Measurements from ENCODE around the gene OR52J3. TPM values are rescaled to one million over a fixed set of nuclear protein-coding genes. Genes with fewer than 3 reads are reported as not detected.

Gene OR52J3
- total RNA-seq, 1 experiment from 2014 or later, result not detected

DNA sequence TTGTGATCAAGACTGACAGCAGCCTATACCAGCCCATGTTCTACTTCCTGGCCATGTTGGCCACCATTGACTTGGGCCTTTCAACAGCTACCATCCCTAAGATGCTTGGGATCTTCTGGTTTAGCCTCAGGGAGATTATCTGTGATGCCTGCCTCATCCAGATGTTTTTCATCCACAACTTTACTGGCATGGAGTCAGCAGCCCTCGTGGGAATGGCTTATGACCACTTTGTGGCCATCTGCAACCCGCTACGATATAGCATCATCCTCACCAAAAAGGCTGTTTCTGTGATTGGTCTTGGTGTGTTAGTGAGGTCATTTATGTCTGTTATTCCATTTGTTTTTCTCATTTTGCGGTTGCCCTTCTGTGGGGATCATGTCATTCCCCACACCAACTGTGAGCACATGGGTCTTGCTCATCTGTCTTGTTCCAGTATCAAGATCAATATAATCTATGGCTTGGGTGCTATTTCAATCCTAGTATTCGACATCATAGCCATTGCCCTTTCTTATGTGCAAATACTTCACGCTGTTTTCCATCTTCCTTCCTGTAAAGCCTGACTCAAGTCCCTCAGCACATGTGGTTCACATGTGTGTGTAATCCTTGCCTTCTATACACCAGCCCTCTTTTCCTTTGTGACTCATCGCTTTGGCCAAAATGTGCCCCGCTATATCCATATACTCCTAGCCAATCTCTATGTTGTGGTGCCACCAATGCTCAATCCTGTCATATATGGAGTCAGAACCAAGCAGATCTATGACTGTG is 46.7 kb downstream of the OR52J3 start:
- no peaks in the 10 kb centered on the region for H3K4me1 ChIP-seq (ENCODE audit: insufficient read depth, low read length, poor library complexity, severe bottlenecking)
- no peaks in the 10 kb centered on the region for H3K36me3 ChIP-seq (ENCODE audit: insufficient read depth, low read length, poor library complexity, severe bottlenecking)
- intact Hi-C loops (cut with micrococcal nuclease; ENCODE audit: unreplicated experiment), result no loop called here
- no peaks in the 10 kb centered on the region for H3K27me3 ChIP-seq (replicated peaks; ENCODE audit: insufficient read depth, low read depth, low read length, poor library complexity)
- no TSS peak for BruUV-seq (replicated peaks)
- no peak for TF ChIP-seq EZH2 (IDR thresholded peaks at IDR 0.05; ENCODE audit: borderline replicate concordance, low read depth, low read length, poor library complexity, severe bottlenecking)
- TF ChIP-seq CTCF (conservative IDR thresholded peaks at IDR 0.05; ENCODE audit: low read depth, low read length), result no peak
- CTCF ChIA-PET, result no interaction called here
- no peak overlapping the region for H3K27ac ChIP-seq (ENCODE audit: low read depth, low read length, poor library complexity, severe bottlenecking)
- H3K4me3 ChIP-seq (ENCODE audit: low read depth, low read length, poor library complexity, severe bottlenecking), result no peak overlapping the region
- POLR2A ChIA-PET (ENCODE audit: low non-redundant PET), result no interaction called here
- no peaks in the 10 kb centered on the region for H3K9me3 ChIP-seq (ENCODE audit: low read depth, low read length, poor library complexity, severe bottlenecking)
- no peak for DNase-seq (ENCODE audit: low spot score)

DNA sequence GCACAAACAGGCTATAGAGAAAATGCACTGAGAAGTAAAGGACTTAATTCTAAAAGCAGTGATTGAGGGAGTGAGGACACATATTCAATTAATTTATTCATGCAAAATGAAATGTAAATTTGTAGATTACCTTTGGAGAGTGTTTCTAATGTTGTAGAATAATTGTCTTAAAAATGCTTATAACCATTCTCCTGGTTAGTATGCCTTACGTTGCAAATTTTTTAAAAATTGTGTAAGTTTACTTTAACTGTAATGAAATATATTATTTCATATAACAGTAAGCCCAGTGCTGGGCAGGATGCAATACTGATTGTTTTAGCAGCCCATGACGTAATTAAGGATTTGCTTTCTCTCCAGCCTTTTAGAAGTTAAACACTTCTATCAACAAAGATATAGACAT is 49.7 kb downstream of the OR52J3 start:
- intact Hi-C loops (cut with micrococcal nuclease; ENCODE audit: unreplicated experiment), result no loop called here

More for the DNA sequence above, 49.7 kb downstream of the OR52J3 start:
- Histone ChIP-seq H3K4me1 (ENCODE audit: insufficient read depth, low read length, poor library complexity, severe bottlenecking) (no peaks in the 10 kb centered on the region), H3K27me3 (replicated peaks; ENCODE audit: insufficient read depth, low read depth, low read length, poor library complexity) (no peaks in the 10 kb centered on the region), H3K36me3 (ENCODE audit: insufficient read depth, low read length, poor library complexity, severe bottlenecking) (no peaks in the 10 kb centered on the region), H3K27ac (ENCODE audit: low read depth, low read length, poor library complexity, severe bottlenecking) (no peak overlapping the region), H3K9me3 (ENCODE audit: low read depth, low read length, poor library complexity, severe bottlenecking) (no peaks in the 10 kb centered on the region), H3K4me3 (ENCODE audit: low read depth, low read length, poor library complexity, severe bottlenecking) (no peak overlapping the region)
- ChIA-PET POLR2A (ENCODE audit: low non-redundant PET) (no interaction called here), CTCF (no interaction called here)
- no peak for DNase-seq (ENCODE audit: low spot score)
- no TSS peak for BruUV-seq (replicated peaks)
- no peak for TF ChIP-seq CTCF (conservative IDR thresholded peaks at IDR 0.05; ENCODE audit: low read depth, low read length)

Other genes starting within 250 kb of the OR52J3 start
- gene OR52R1, start 242.1 kb upstream of the OR52J3 start, total RNA-seq (2021), result not detected in 2 replicates
- not detected in 2 replicates for gene OR51F2, start 225.2 kb upstream of the OR52J3 start, total RNA-seq (2021)
- not detected in 2 replicates for gene OR51S1, start 197.3 kb upstream of the OR52J3 start, total RNA-seq (2021)
- gene OR51T1, start 164.6 kb upstream of the OR52J3 start, total RNA-seq (2021), result not detected in 2 replicates
- not detected in 2 replicates for gene OR51A7, start 142.7 kb upstream of the OR52J3 start, total RNA-seq (2021)
- gene OR51G2, start 127.2 kb upstream of the OR52J3 start, total RNA-seq (2021), result not detected in 2 replicates
- not detected in 2 replicates for gene OR51G1, start 122.2 kb upstream of the OR52J3 start, total RNA-seq (2021)
- not detected in 2 replicates for gene OR51A4, start 98.9 kb upstream of the OR52J3 start, total RNA-seq (2021)
- gene OR51A2, start 90.8 kb upstream of the OR52J3 start, total RNA-seq (2021), result not detected in 2 replicates
- gene OR51L1, start 51.7 kb upstream of the OR52J3 start, total RNA-seq (2021), result not detected in 2 replicates
- gene OR52E2, start 13.1 kb downstream of the OR52J3 start, total RNA-seq (2021), result not detected in 2 replicates
- not detected in 2 replicates for gene OR52E1, start 23.0 kb downstream of the OR52J3 start, total RNA-seq (2021)
- not detected in 2 replicates for gene OR52A5, start 91.8 kb downstream of the OR52J3 start, total RNA-seq (2021)
- gene OR52A1, start 108.2 kb downstream of the OR52J3 start, total RNA-seq (2021), result not detected in 2 replicates
- gene OR51V1, start 154.2 kb downstream of the OR52J3 start, total RNA-seq (2021), result not detected in 2 replicates
- gene HBB, start 180.5 kb downstream of the OR52J3 start, total RNA-seq (2021), result not detected in 2 replicates
- not detected in 2 replicates for gene HBD, start 188.0 kb downstream of the OR52J3 start, total RNA-seq (2021)
- not detected in 2 replicates for gene HBG1, start 203.3 kb downstream of the OR52J3 start, total RNA-seq (2021)
- gene HBG2, start 208.3 kb downstream of the OR52J3 start, total RNA-seq (2021), result not detected in 2 replicates
- not detected in 2 replicates for gene HBE1, start 223.4 kb downstream of the OR52J3 start, total RNA-seq (2021)